T-helper 2 cell treated with Interferon-gamma antibody and Interleukin-4, amounts not matched to agents 100 ng/mL and 5 ng/mL, for 36 hours (primary cell): Measurements from ENCODE around the gene CTNND2. TPM values are rescaled to one million over a fixed set of nuclear protein-coding genes. Genes with fewer than 3 reads are reported as not detected.
"Not testable (repeated sequence)": the region's sequence is repeated elsewhere in the genome, so short reads cannot be mapped to it uniquely, and the experiment has no call there.

ENCODE experiments used
- intact Hi-C: fragments of 100-400 bp; cut with micrococcal nuclease; formaldehyde crosslinking; loops from one replicate; pipeline ENCODE4 v1.15.1; 2023
- total RNA-seq: library from RNA; stranded (reverse); gene quantifications from 2 replicates; pipeline ENCODE4 v1.2.3, GENCODE V29; 2022

CTNND2 gene
- total RNA-seq, 1 donor from 2014 or later: not detected

DNA sequence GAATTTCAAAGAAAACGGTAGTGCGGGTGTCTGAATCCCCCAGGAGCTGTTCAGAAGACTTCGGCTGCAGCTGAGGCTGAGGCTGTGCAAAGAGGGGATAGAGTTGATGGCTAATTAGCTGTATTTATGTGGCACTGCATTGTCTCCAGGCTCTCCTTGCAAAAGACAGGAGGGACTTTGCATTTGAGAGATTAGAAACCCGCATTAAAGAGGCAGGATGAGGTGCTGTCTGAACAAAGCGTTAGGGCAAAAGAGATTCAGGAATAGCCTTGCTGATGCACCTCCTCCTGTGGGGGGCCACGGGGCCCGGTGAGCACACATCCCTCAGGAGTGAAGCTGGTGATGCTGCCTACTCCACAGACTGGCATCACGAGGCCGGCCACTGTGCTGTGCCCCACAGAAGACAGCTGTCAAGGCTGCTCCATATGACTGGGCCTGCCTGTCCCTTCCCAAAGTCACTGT lies 799.6 kb downstream of the CTNND2 start:
- intact Hi-C loops: no loop called here

DNA sequence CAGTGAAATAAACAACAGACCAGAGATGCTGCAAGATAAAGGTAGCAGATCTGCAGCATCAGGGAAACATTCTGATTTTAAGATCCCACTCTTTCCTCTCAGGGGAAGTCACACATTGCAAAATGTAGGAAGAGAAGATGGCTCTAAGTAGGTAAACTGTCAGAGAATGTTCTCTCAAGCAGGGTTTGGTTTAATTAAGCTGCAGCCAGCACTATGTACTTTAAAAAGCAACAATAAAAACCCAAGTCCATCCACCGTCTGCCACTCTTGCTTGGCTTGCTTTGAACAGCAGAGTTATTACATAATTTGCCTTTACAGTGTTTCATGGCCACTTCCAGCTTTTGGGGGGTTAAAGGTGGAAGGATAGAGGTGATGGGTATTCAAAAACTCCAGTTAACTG lies 800.0 kb downstream of the CTNND2 start:
- intact Hi-C loops: no loop called here

DNA sequence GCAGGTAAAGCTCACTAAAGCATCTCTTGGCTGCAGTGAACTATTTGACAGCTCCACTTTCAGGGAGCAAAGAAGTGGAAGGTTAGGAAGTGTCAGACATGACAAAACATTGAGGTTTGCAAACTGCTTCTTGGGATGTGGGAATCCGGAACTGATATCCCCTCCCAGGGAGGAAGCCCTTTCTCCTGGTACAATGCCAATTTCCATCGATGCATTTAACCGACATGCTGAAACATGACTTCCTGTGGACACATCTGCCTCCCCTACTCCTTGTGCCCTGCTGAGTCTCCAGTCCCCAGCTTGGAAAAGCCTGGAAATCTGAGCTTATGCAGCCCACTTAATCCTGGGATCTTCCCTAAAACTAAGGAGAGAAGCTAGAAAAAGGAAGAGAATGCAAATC lies 820.1 kb downstream of the CTNND2 start:
- intact Hi-C loops: no loop called here

DNA sequence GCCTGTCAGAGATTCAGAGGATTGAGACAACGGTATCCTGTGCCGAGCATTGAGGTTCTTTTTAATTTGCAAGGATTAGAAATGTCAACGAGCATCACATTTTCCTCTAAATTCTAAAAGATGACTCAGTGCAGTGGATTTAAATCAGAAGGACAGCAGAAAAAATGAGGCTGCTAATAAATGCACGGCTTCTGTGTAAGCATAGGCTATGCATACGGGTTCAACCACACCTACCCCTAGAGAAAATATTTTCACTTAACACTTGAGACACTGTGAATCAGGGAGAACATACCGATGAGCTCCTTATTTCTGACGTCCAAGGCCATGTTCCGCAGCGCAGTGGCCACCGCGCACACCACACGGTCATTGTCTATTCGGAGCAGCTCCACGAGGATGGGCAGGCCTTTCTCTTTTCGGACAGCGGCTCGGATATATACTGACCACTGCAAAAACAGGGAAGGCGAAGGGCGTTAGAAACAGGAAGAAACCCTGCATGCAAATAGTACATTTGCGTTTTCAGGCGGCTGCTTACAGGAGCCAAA lies 821.8 kb downstream of the CTNND2 start:
- intact Hi-C loops: no loop called here

DNA sequence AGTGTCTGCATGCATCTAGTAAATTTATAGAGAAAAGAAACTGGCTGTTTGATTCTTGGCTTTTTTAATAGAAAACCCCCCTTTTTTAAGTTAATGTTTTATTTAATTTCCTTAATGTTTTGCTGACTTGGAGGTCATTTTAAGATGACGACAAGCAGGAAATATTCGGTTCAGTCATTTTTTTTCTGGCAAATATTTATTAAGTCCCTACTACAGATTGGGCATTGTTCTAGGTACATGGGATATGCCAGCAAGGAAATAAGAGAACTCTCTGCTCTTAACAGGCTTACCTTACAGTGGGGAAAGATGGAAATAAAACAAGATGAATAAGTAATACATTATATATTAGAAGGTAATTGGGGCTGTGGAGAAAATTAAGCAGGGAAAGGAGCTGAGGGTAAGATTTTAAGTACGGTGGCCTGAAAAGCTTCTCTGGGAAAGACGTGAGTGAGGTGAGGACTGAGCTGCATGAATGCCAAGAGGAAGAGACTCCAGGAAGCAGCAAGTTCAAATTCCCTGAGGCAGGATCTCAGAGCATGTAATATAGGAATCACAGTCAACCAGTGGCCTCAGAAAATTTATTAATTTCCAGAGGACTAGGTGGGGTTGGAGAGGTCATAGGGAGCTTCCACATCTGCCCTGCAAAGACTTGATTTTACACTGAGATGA lies 827.2 kb downstream of the CTNND2 start:
- intact Hi-C loops: no loop called here

DNA sequence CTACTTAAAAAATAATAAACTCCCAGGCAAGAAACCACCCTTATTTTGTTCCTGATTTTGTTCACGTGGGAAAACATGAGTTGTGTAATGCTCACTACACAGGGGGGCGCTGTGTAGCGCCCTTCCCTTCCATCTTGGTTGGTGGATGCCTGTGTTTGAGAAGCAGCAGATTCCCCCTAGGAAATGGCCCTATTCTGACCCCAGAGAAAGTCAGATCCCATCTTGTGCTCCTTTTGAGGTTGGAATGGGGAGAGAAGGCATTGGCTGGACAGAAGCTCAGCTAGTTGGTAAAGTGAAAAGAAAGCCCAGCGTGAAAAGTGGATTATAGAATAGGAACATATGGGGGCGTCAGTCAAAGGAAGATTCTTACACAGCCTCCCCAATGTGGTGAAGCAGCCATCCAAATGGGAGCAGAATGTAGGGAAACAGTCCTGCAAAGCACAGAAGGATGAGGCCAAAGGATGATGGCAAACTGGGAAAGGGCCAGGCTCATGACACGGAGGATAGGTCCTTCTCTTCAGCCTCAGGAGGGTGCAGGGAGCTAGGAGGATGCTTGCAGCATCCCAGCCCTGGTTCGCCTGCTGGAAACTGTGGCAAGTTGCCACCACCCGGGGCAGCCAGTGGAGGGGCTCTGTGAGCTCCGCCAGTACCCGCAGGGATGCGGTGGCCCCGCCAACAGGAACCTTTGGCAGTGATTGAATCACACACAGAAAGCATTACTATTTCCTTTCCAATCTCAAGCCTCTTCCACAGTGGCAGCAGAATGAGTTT lies 829.0 kb downstream of the CTNND2 start:
- intact Hi-C loops: no loop called here

DNA sequence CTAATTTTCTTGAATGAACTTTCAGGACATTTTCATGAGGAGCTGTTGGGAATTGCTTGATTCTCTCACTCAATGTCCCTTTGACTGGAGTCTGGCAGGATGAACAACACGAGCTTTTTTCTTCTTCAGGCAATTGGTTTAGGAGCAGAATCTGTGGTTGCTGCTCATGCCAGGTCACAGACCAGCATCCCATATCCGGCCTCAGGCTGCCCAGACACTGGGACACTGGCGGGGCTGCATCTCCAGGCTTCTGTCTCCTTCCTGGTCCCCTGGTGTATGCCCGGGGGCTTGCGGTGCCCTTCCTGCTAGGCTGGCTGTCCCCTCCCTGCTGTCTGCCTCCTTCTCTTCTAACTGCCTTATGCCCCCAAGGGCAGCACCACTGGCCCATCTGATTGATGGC lies 831.7 kb downstream of the CTNND2 start:
- intact Hi-C loops: no loop called here

DNA sequence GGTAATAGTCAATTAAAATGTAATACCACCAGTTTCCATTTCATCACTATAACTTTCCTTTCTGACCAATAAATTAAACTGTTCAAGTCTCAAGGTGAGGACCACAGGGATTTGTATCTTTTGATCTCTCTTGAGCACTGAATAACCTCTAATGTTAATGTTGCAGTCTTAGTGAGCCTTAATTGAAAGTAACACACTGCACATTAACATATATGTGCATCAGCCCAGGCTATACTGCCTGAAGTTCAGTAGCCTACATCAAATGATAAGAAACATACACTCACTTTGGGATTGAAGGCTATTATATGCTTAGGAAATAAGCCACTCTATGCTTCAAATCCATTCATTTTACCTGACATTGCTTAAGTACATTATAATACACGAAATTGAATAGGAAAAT lies 832.2 kb downstream of the CTNND2 start:
- intact Hi-C loops: no loop called here

DNA sequence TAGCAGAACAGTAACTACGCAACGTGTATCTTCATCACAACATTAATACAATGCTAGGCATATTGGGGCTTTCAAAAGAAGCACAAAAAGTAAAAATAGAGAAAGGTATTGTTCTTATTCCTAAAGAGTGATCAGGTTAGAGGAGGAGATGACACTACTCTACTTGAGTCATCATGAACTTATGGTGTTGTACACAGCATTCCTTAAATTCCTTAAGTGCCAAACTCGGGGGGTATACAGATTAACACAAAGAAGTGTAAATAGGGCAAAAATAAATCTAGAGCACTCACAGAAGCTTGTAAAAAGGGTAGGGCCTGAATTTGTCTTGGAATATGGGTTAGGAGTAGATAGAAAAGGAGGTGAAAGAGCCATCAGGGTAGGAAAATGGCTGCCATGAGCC lies 835.2 kb downstream of the CTNND2 start:
- intact Hi-C loops: no loop called here

DNA sequence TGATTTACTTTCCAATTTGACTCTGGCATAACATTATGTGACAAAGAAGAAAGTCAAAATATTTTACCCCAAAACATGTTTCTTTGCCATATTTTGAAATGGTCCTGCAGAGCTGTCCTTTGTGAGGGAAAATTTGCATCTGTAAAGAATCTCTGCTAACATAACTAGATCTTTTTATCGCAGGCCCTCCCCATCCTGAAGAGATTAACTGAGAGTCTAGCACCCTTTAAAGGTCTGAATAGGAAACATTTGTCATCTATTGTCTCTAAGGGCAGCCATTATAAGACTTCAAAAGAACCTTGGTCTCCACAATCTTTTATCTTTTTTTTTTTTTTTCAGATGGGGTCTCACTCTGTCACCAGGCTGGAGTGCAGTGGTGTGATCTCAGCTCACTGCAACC lies 838.5 kb downstream of the CTNND2 start:
- intact Hi-C loops: not testable (repeated sequence)

DNA sequence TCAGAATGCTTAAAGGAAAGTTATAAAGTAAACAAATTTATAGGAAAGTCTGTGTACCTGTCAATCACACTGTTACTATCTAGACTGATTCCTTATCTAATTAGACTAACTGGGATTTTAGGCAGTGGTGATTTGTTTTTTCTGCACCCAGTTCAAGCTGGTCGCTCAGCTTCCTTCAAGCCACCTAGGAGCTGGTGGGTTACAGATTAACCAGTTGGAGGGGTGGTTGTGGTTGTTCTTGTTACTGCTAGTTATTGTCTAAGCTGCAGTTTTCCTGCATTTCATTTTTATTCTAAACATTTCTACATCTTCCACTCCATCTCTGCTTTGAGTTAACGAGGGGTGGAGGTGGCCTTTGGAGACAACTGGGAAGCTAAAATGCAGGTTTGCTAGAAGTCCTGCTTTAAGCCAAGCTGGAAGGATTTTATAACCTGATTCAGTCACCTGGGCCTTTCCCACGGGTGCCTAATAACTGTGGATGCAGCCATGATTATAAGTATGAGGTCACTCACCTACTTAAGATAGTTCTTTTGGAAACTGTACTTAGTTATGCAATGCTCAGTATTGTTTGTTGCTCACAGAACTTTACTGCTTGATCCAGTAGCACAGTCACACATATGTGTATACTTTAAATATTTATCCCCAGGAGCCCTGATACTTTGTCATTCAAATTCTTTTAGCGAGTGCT lies 839.3 kb downstream of the CTNND2 start:
- intact Hi-C loops: no loop called here

DNA sequence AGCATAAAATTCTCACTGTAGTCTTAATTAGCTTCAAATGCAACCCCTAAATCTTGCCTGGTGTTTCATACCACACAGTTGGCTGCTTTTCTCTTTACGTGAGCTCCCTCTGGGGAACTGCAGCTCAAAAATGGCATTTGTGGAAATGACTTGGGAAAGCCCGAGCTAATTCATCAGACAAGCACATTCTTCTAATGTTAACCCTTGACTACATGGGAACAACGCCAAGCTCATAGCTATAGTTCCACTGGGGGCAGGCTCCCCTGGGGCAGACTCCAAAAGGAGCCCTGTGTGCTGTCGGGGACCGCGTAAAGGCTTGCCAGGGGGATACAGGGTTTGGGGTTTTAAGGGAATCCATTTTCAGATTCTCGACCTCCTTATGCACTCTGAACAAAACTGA lies 841.8 kb downstream of the CTNND2 start:
- intact Hi-C loops: no loop called here

DNA sequence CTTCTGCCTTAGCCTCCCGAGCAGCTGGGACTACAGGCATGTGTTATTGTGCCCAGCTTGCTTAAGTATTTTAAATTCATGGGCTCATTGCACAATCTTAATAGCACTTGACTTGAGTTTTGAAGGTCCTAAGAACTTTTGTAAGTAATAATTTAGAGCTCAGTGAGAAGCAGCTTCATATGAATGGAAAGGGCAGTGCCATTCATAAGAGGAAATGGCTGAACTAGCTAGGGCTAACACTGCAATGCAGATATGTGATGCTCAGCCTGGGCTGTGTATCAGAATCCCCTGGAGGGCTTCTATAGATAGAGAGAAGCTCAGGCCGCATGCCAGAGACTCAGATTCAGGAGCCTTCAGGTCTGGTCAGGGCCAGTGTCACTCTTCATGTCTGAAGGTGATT lies 847.7 kb downstream of the CTNND2 start:
- intact Hi-C loops: no loop called here

DNA sequence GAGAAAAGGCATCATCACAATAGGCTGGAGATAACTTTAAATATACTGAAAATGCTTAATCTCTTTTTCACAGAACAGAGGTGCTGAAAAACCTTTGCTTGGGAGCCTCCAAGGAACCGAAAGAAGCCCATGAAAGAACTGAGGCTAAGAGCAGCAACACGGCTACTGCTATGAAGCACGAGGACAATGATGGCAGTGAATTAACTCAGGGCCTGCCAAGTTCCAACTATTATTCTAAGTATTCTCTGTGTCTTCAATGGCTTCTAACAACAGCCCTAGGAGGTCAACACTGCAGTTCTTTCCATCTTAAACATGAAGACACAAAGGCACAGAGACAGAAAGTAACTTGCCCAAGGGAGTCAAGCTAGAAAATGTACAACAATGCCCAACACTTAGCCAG lies 850.2 kb downstream of the CTNND2 start:
- intact Hi-C loops: no loop called here

DNA sequence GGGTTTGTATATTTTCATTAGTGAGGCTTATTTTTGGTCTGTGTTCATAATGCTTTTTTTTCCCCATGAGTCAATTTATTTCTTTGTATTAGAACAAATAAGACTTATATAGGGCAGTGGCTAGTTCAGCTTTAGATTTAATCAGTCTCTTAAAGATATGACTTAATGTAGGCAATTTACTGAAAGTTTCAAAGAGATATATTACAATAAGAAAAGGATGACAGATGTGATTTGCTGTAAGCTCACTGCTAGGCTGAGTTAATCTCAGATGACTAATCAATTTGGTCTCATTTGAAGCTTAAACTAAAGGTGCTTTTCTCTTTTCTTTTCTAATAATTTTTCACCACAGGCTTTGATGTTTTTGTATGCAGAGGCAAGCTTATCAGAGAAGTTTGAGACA lies 851.4 kb downstream of the CTNND2 start:
- intact Hi-C loops: no loop called here

DNA sequence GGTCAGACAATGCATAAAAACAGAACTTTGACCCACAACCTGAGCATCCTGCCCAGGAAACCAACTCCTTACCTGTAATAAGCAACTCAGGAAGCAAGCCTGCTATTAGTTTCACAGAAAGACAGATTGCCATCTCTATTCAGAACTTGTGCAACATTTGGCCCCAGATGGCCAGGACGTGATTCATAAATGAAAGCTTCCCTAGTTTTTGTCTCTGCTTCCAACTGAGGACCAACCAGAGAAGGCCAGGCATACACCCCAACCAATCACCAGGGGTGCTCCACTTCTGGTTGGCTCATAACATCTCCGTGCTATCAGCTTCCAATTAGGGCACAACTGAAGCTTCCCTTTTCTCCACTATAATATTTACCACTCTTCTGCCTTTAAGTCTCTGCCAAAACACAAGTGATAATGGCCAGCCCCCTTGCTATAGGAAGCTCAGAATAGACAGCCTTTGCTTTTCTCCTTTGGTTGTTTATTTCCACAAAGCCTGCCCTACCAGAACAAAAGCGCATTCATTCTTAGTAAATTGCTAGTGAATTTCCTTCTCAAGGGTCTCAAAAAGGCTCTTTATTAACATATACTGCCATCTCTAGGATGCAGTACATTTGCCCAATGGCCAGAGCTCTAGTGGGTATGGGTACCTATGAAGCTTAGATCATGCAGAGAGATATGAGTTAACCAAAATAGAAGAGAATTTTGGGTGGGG lies 853.5 kb downstream of the CTNND2 start:
- intact Hi-C loops: no loop called here

DNA sequence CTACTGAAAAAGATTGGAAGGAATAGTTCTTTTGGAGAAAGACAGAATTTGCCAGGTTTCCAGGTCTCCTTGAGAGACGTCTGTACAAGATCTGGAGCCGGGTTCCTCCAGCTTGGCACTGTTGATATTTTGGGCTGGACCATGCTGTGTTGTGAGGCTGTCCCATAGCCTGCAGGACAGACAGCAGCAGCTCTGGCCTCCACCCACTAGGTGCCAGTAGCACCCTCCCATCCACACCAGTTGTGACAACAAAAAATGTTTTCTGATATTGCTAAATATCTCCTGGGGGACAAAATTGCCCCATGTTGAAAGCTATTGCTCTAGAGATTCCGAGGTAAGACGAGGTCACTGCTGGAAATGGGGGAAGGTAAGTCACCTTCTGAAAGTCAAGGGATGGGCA lies 855.5 kb downstream of the CTNND2 start:
- intact Hi-C loops: no loop called here

DNA sequence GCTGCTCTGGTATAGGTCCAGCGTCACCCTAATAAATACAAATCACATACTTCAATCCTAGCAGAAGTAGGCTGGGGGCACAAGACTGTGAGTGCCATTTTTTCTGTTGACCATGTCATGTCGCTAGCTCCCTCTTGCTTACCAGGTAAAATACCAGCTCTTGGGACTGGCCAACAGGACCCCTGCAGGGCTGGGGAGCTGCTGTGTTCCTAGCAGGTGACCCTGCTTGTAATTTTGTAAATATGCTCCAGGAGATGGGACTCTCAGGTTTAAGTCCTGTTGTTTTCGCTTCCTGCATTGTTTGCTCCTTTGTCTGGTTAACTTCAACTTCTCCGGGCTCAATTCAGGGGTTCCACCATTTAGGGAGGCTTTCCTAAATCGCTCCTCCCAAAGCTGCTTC lies 856.6 kb downstream of the CTNND2 start:
- intact Hi-C loops: no loop called here

DNA sequence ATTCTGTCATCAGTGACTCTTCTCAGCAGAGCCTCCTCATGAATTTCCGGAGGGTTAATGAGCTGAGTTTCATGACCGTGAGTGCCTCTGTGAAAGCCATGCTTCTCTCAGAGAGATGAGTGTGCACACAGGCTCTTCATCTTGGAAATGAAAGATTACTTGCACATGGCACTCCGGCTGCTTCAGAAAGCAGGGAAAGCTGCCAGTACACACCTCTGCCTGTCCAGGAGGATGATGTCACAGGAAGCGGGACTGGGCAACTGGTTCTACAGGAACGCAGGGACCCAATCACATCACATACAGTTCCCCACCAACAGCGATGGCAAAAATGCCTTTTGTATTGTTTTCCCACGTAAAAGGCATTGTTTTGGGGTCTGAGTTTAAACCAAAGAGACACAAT lies 857.2 kb downstream of the CTNND2 start:
- intact Hi-C loops: no loop called here

DNA sequence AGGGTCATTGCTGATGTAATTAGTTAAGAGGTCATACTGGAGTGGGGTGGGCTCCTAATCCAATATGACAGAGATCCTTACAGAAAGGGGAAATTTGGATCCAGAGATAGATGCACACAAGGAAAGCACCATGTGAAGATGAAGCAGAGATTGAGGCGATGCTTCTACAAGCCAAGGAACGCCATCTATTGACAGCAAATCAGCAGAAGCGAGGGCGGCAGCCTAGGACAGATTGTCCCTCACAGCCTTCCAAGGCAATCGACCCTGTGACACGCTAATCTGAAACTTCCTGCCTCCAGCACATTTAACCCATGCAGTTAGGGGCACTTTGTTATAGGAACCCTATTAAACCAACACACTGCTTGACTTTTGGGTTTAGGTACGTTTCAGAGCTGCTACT lies 858.1 kb downstream of the CTNND2 start:
- intact Hi-C loops: no loop called here

DNA sequence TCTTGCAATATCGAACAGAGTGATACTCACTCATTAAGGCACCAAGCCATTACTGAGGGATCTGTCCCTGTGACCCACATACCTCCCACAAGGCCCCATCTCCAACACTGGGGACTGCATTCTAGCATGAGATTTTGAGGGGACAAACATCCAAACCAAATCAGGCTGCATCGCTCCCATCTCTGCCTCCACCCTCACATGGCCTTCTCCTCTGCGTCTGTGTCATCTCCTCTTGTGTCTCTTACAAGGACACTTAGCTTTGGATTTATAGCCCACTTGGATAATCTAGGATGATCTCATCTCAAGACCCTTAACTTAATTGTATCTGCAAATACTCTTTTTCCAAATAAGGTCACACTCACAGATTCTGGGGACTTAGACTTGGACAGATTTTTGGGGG lies 858.8 kb downstream of the CTNND2 start:
- intact Hi-C loops: no loop called here

DNA sequence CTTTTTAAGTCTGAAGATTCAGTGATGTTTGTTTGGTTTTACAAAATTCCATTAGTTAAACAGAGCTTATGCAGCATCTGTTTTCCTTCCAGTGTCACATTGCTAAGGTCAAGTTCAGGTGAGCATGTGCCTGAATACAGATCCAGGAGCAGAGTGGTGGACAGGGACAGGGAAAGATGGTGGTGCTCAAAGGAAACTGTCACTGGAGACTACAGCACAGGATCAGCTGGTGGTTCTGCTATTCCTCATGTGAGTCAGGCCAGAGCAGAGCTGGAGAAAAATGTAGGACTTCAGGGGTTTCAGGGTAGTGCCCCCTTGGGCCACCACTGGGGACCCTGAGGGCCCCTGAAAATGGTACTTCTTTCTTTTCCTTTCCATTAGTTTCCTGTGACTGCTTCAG lies 859.7 kb downstream of the CTNND2 start:
- intact Hi-C loops: no loop called here
